OCI-LY7 (cell line): ENCODE measurements around the gene SIRPA. TPM values are rescaled to one million over a fixed set of nuclear protein-coding genes. Genes with fewer than 3 reads are reported as not detected.

Experiments
- BruUV-seq: library from RNA; stranded (reverse); fragments of 400-500 nt; replicated peaks from 2 replicates; lab custom pipeline; 2021; lab: Mats Ljungman, UMichigan
- CTCF ChIA-PET: fragments of 300-600 bp; sonication (Branson Sonifier 250); formaldehyde crosslinking; loops from one replicate; lab custom pipeline; 2022; ENCODE audit warnings: antibody characterized with exemption; ENCODE audit not compliant: unreplicated experiment; lab: Charles Lee
- POLR2A ChIA-PET: fragments of 300-600 bp; sonication (Branson Sonifier 250); formaldehyde crosslinking; loops from one replicate; lab custom pipeline; 2022; ENCODE audit warnings: antibody characterized with exemption; lab: Charles Lee
- DNase-seq: peaks from one replicate; pipeline ENCODE4 v3.0.0-alpha.2; 2015; ENCODE audit warnings: low spot score
- H2AFZ ChIP-seq: fragments of 200-600 bp; sonication (generic), shearing (Covaris generic); 2 replicates; pipeline ENCODE4 v1.6.1; 2014; ENCODE audit warnings: mild to moderate bottlenecking, antibody characterized with exemption, low read length, moderate library complexity
- H3K27ac ChIP-seq: fragments of 200-600 bp; sonication (generic); 2 replicates; pipeline ENCODE4 v1.5.1; 2014; ENCODE audit warnings: mixed run types, low read depth, mild to moderate bottlenecking, moderate library complexity, low read length, inconsistent platforms; ENCODE audit not compliant: poor library complexity, severe bottlenecking
- H3K36me3 ChIP-seq: fragments of 200-600 bp; sonication (generic); 2 replicates; pipeline ENCODE4 v1.6.1; 2014; ENCODE audit warnings: mild to moderate bottlenecking, antibody characterized with exemption, low read length, moderate library complexity, mixed read lengths; ENCODE audit not compliant: insufficient read depth
- H3K4me1 ChIP-seq: fragments of 200-600 bp; sonication (generic); 2 replicates; pipeline ENCODE4 v1.5.1; 2014; ENCODE audit warnings: mild to moderate bottlenecking, low read length; ENCODE audit not compliant: insufficient read depth, poor library complexity, severe bottlenecking
- H3K4me2 ChIP-seq: fragments of 200-600 bp; sonication (generic); 2 replicates; pipeline ENCODE4 v1.6.1; 2014; ENCODE audit warnings: mild to moderate bottlenecking, low read length
- H3K4me3 ChIP-seq: fragments of 200-600 bp; sonication (generic); 2 replicates; pipeline ENCODE4 v1.5.1; 2014; ENCODE audit warnings: mild to moderate bottlenecking, low read depth, low read length; ENCODE audit not compliant: poor library complexity, severe bottlenecking
- H3K79me2 ChIP-seq: fragments of 200-600 bp; sonication (generic); 2 replicates; pipeline ENCODE4 v1.6.1; 2016; ENCODE audit warnings: low read depth, mild to moderate bottlenecking, low read length, moderate library complexity, mixed read lengths; ENCODE audit not compliant: insufficient read depth
- H3K9me2 ChIP-seq: fragments of 200-600 bp; sonication (generic); 2 replicates; pipeline ENCODE4 v1.6.1; 2016; ENCODE audit warnings: mild to moderate bottlenecking, low read length, mixed read lengths; ENCODE audit not compliant: insufficient read depth
- H3K9me3 ChIP-seq: fragments of 200-600 bp; sonication (generic); 2 replicates; pipeline ENCODE4 v1.6.1; 2014; ENCODE audit warnings: mild to moderate bottlenecking, mixed run types, low read length, mixed read lengths
- H4K20me1 ChIP-seq: fragments of 200-600 bp; sonication (generic); 2 replicates; pipeline ENCODE4 v1.6.1; 2014; ENCODE audit warnings: mild to moderate bottlenecking, antibody characterized with exemption, low read length, moderate library complexity, mixed read lengths; ENCODE audit not compliant: insufficient read depth
- EZH2phosphoT487 ChIP-seq: fragments of 200-600 bp; sonication (generic); IDR thresholded peaks from 2 replicates; pipeline ENCODE4 v1.6.1; 2018; ENCODE audit warnings: low read depth, borderline replicate concordance, mild to moderate bottlenecking, mixed run types, antibody characterized with exemption, low read length, moderate library complexity, mixed read lengths
- intact Hi-C: fragments of 100-400 bp; cut with micrococcal nuclease; formaldehyde crosslinking; loops from one replicate; pipeline ENCODE4 v1.10.0; 2022; ENCODE audit not compliant: unreplicated experiment
- total RNA-seq, 2 experiments: library from RNA; depleted of rRNA in 1 of 2; stranded (reverse); fragments of >200 nt in 1 of 2; shearing (Covaris generic) in 1 of 2; gene quantifications; 2 replicates each; pipeline ENCODE4 v1.2.3, GENCODE V29; 2014 to 2022
- TF ChIP-seq, protein P1 (sequence below): fragments of 200-600 bp; sonication (generic); conservative IDR thresholded peaks from 2 replicates; pipeline ENCODE4 v1.5.1; 2014; ENCODE audit warnings: mild to moderate bottlenecking, antibody characterized with exemption, low read length, moderate library complexity, mixed read lengths

The SIRPA gene
- total RNA-seq, 2 experiments from 2014 or later: not detected

DNA sequence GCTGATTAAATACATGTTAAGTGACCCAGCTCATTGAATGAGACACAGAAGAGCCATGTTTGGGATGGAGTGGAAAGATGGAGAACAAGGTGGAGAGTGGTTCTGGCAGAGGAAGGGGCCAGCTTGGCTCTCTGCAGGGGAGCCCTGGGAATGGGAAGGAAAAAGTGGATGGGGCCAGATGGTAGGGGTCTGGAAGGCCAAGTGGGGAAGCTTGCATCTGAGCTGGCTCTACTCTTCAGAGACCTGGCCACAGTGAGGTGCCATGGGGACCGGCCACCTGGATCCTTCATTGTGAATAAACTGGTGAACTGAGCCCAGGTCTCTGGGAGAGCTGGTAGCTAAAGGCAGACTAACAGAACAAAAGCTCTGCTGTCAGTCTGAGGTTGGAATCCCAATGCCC is 48.9 kb upstream of the SIRPA start:
- Histone ChIP-seq H3K9me2 (no peaks in the 10 kb centered on the region), H3K36me3 (no peaks in the 10 kb centered on the region), H3K4me3 (no peak overlapping the region), H3K4me2 (no peak overlapping the region), H3K4me1 (peaks cover 14% of the 10 kb centered on the region), H3K79me2 (no peaks in the 10 kb centered on the region), H2AFZ (no peak overlapping the region), H3K9me3 (no peaks in the 10 kb centered on the region), H4K20me1 (no peaks in the 10 kb centered on the region), H3K27ac (no peak overlapping the region)
- intact Hi-C loops: no loop called here
- no peak for DNase-seq
- ChIA-PET POLR2A (interaction anchor here (0.6 kb wide), 1 partner anchor 457 kb away, joined by 3 read pairs; no protein-coding TSS in a partner anchor), CTCF (no interaction called here)
- TF ChIP-seq, protein P1, sequence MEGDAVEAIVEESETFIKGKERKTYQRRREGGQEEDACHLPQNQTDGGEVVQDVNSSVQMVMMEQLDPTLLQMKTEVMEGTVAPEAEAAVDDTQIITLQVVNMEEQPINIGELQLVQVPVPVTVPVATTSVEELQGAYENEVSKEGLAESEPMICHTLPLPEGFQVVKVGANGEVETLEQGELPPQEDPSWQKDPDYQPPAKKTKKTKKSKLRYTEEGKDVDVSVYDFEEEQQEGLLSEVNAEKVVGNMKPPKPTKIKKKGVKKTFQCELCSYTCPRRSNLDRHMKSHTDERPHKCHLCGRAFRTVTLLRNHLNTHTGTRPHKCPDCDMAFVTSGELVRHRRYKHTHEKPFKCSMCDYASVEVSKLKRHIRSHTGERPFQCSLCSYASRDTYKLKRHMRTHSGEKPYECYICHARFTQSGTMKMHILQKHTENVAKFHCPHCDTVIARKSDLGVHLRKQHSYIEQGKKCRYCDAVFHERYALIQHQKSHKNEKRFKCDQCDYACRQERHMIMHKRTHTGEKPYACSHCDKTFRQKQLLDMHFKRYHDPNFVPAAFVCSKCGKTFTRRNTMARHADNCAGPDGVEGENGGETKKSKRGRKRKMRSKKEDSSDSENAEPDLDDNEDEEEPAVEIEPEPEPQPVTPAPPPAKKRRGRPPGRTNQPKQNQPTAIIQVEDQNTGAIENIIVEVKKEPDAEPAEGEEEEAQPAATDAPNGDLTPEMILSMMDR: no peak
- no peak for TF ChIP-seq EZH2phosphoT487
- no TSS peak for BruUV-seq

DNA sequence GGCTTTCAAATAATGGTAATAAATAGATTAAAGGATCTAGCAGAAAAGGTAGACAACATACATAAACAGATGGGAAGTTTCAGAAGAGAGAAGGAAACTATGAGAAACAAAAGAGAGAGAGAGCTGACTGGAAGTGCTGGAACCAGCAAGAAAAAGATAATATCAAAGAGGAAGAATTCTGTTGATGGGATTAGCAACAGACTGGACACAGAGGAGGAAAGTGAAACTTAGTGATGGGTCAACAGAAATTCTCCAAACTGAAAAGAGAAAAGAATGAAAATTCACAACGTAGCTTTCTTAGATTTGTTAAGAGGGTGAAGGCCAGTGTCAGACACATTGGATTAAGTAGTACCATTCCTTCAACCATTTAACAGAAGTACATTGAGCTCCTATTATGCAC is 48.3 kb upstream of the SIRPA start:
- intact Hi-C loops: no loop called here
- H3K9me2 ChIP-seq: no peaks in the 10 kb centered on the region
- no peak overlapping the region for H3K4me3 ChIP-seq
- no TSS peak for BruUV-seq
- POLR2A ChIA-PET: interaction anchor here (0.6 kb wide), 1 partner anchor 456 kb away, joined by 3 read pairs; no protein-coding TSS in a partner anchor
- H3K4me1 ChIP-seq: peaks cover 14% of the 10 kb centered on the region
- DNase-seq: no peak
- CTCF ChIA-PET: no interaction called here
- no peaks in the 10 kb centered on the region for H3K36me3 ChIP-seq
- no peaks in the 10 kb centered on the region for H3K79me2 ChIP-seq
- H4K20me1 ChIP-seq: no peaks in the 10 kb centered on the region
- H3K4me2 ChIP-seq: no peak overlapping the region
- no peaks in the 10 kb centered on the region for H3K9me3 ChIP-seq
- no peak overlapping the region for H3K27ac ChIP-seq
- H2AFZ ChIP-seq: no peak overlapping the region
- TF ChIP-seq, protein P1: no peak
- no peak for TF ChIP-seq EZH2phosphoT487

DNA sequence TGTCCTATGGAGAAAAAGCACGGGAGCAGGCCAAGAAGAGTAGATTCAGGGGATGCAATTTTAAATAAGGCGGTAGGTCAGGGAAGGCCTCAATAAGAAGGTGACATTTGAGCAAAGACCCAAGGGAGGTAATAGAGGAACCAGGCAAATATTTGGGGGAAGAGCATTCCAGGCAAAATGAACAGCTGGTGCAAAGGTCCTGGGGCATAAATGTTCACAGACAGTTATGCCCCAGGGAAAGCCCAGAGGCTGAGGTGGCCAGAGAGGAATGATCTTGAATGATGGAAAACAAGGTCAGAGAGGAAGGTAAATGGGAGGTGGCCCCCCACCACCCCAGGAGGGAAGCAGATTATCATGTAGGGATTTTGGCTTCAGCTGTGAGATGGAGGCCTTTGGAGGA is 47.4 kb upstream of the SIRPA start:
- CTCF ChIA-PET: no interaction called here
- no peaks in the 10 kb centered on the region for H3K9me3 ChIP-seq
- intact Hi-C loops: no loop called here

More for the DNA sequence above, 47.4 kb upstream of the SIRPA start:
- no peak overlapping the region for H3K27ac ChIP-seq
- no peaks in the 10 kb centered on the region for H3K79me2 ChIP-seq
- H4K20me1 ChIP-seq: no peaks in the 10 kb centered on the region
- H2AFZ ChIP-seq: no peak overlapping the region
- DNase-seq: no peak
- H3K9me2 ChIP-seq: no peaks in the 10 kb centered on the region
- BruUV-seq: no TSS peak
- H3K4me2 ChIP-seq: no peak overlapping the region
- H3K4me1 ChIP-seq: peaks cover 14% of the 10 kb centered on the region
- no peaks in the 10 kb centered on the region for H3K36me3 ChIP-seq
- H3K4me3 ChIP-seq: no peak overlapping the region
- POLR2A ChIA-PET: no interaction called here
- no peak for TF ChIP-seq EZH2phosphoT487
- TF ChIP-seq, protein P1: no peak
